Left ventricle myocardium inferior (tissue), 1 donor: Measurements from ENCODE around the gene SIK3. TPM values are rescaled to one million over a fixed set of nuclear protein-coding genes. Genes with fewer than 3 reads are reported as not detected.

ENCODE experiments used
- DNase-seq: peaks from one replicate; pipeline ENCODE4 v3.0.0-alpha.2; 2020
- H3K27ac ChIP-seq: fragments of 200-600 bp; replicated peaks from 2 replicates; pipeline ENCODE4 v1.8.0; 2021
- H3K27me3 ChIP-seq: fragments of 200-600 bp; 2 replicates; pipeline ENCODE4 v1.8.0; 2021; ENCODE audit warnings: low read depth
- H3K36me3 ChIP-seq: fragments of 200-600 bp; 2 replicates; pipeline ENCODE4 v1.8.0; 2021
- H3K4me1 ChIP-seq: fragments of 200-600 bp; 2 replicates; pipeline ENCODE4 v1.8.0; 2021
- H3K4me3 ChIP-seq: fragments of 200-600 bp; 2 replicates; pipeline ENCODE4 v1.8.0; 2021; ENCODE audit warnings: mild to moderate bottlenecking, moderate library complexity
- H3K9me3 ChIP-seq: fragments of 200-600 bp; replicated peaks from 2 replicates; pipeline ENCODE4 v1.8.0; 2021
- intact Hi-C: fragments of 100-400 bp; cut with micrococcal nuclease; formaldehyde crosslinking; loops from one replicate; pipeline ENCODE4 v1.11.0; 2022
- total RNA-seq: library from RNA; stranded (reverse); fragmentation: NEBNext Ultra II Directional; extraction: Animal tissue kit (Norgen Biotek cat#: 25700); gene quantifications from one replicate; pipeline ENCODE4 v1.2.1, GENCODE V29; 2021
- TF ChIP-seq, protein P1 (sequence below): fragments of 200-600 bp; IDR thresholded peaks from 2 replicates; pipeline ENCODE4 v1.8.0; 2021; ENCODE audit warnings: antibody characterized with exemption, mild to moderate bottlenecking, borderline replicate concordance
- donor health status: DM: no; HTN: yes; CAD: no; lungs with severe emphysema.

Gene SIK3
- total RNA-seq, 1 donor from 2014 or later: 36.3 TPM

DNA sequence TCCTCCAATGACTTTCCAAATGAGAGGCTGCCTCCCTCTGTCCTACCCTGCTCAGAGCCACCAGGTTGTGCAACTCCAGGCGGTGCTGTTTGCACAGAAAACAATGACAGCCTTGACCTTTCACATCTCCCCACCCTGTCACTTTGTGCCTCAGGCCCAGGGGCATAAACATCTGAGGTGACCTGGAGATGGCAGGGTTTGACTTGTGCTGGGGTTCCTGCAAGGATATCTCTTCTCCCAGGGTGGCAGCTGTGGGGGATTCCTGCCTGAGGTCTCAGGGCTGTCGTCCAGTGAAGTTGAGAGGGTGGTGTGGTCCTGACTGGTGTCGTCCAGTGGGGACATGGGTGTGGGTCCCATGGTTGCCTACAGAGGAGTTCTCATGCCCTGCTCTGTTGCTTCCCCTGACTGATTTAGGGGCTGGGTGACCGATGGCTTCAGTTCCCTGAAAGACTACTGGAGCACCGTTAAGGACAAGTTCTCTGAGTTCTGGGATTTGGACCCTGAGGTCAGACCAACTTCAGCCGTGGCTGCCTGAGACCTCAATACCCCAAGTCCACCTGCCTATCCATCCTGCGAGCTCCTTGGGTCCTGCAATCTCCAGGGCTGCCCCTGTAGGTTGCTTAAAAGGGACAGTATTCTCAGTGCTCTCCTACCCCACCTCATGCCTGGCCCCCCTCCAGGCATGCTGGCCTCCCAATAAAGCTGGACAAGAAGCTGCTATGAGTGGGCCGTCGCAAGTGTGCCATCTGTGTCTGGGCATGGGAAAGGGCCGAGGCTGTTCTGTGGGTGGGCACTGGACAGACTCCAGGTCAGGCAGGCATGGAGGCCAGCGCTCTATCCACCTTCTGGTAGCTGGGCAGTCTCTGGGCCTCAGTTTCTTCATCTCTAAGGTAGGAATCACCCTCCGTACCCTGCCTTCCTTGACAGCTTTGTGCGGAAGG is 265.6 kb downstream of the SIK3 start:
- Histone ChIP-seq H3K9me3 (no peaks in the 10 kb centered on the region), H3K4me3 (no peak overlapping the region), H3K27ac (no peak overlapping the region), H3K4me1 (peaks cover 30% of the 10 kb centered on the region), H3K27me3 (no peaks in the 10 kb centered on the region), H3K36me3 (no peaks in the 10 kb centered on the region)
- TF ChIP-seq, protein P1, sequence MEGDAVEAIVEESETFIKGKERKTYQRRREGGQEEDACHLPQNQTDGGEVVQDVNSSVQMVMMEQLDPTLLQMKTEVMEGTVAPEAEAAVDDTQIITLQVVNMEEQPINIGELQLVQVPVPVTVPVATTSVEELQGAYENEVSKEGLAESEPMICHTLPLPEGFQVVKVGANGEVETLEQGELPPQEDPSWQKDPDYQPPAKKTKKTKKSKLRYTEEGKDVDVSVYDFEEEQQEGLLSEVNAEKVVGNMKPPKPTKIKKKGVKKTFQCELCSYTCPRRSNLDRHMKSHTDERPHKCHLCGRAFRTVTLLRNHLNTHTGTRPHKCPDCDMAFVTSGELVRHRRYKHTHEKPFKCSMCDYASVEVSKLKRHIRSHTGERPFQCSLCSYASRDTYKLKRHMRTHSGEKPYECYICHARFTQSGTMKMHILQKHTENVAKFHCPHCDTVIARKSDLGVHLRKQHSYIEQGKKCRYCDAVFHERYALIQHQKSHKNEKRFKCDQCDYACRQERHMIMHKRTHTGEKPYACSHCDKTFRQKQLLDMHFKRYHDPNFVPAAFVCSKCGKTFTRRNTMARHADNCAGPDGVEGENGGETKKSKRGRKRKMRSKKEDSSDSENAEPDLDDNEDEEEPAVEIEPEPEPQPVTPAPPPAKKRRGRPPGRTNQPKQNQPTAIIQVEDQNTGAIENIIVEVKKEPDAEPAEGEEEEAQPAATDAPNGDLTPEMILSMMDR: no peak
- no peak for DNase-seq
- intact Hi-C loops: no loop called here

DNA sequence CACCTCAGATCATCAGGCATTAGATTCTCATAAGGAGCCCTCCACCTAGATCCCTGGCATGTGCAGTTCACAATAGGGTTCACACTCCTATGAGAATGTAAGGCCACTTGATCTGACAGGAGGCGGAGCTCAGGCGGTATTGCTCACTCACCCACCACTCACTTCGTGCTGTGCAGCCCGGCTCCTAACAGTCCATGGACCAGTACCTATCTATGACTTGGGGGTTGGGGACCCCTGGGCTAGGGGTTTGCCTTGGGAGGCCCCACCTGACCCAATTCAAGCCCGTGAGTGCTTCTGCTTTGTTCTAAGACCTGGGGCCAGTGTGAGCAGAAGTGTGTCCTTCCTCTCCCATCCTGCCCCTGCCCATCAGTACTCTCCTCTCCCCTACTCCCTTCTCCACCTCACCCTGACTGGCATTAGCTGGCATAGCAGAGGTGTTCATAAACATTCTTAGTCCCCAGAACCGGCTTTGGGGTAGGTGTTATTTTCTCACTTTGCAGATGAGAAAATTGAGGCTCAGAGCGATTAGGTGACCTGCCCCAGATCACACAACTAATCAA is 266.4 kb downstream of the SIK3 start:
- no peaks in the 10 kb centered on the region for H3K27me3 ChIP-seq
- no peak for DNase-seq
- peaks cover 22% of the 10 kb centered on the region for H3K4me1 ChIP-seq
- H3K9me3 ChIP-seq: no peaks in the 10 kb centered on the region
- H3K4me3 ChIP-seq: no peak overlapping the region
- TF ChIP-seq, protein P1: no peak
- H3K36me3 ChIP-seq: no peaks in the 10 kb centered on the region
- no peak overlapping the region for H3K27ac ChIP-seq
- intact Hi-C loops: no loop called here

DNA sequence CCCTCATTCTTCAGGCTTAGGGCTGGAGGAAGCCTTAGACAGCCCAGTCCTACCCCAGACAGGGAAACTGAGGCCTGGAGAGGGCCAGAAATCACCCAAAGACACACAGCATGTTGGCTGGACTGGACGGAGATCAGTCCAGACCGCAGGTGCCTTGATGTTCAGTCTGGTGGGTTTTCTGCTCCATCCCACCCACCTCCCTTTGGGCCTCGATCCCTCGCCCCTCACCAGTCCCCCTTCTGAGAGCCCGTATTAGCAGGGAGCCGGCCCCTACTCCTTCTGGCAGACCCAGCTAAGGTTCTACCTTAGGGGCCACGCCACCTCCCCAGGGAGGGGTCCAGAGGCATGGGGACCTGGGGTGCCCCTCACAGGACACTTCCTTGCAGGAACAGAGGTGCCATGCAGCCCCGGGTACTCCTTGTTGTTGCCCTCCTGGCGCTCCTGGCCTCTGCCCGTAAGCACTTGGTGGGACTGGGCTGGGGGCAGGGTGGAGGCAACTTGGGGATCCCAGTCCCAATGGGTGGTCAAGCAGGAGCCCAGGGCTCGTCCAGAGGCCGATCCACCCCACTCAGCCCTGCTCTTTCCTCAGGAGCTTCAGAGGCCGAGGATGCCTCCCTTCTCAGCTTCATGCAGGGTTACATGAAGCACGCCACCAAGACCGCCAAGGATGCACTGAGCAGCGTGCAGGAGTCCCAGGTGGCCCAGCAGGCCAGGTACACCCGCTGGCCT is 267.9 kb downstream of the SIK3 start:
- TF ChIP-seq, protein P1: no peak
- H3K27me3 ChIP-seq: no peaks in the 10 kb centered on the region
- peaks cover 7% of the 10 kb centered on the region for H3K4me1 ChIP-seq
- H3K36me3 ChIP-seq: no peaks in the 10 kb centered on the region
- DNase-seq: no peak
- H3K4me3 ChIP-seq: no peak overlapping the region
- H3K9me3 ChIP-seq: no peaks in the 10 kb centered on the region
- intact Hi-C loops: no loop called here
- H3K27ac ChIP-seq: no peak overlapping the region

DNA sequence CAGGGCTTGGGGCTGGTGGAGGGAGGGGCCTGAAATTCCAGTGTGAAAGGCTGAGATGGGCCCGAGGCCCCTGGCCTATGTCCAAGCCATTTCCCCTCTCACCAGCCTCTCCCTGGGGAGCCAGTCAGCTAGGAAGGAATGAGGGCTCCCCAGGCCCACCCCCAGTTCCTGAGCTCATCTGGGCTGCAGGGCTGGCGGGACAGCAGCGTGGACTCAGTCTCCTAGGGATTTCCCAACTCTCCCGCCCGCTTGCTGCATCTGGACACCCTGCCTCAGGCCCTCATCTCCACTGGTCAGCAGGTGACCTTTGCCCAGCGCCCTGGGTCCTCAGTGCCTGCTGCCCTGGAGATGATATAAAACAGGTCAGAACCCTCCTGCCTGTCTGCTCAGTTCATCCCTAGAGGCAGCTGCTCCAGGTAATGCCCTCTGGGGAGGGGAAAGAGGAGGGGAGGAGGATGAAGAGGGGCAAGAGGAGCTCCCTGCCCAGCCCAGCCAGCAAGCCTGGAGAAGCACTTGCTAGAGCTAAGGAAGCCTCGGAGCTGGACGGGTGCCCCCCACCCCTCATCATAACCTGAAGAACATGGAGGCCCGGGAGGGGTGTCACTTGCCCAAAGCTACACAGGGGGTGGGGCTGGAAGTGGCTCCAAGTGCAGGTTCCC is 268.6 kb downstream of the SIK3 start, which contains the start of gene APOC3:
Gene APOC3, plus strand, starts transcription at position 383 of the 659 bp plus-strand sequence. CDS start 676 bp downstream, outside the sequence.
- Histone ChIP-seq H3K27me3 (no peaks in the 10 kb centered on the region), H3K27ac (no peak within 1 kb of the TSS), H3K4me1 (peaks cover under 1% of the 10 kb centered on the region), H3K36me3 (no peaks in the 10 kb centered on the region), H3K9me3 (no peaks in the 10 kb centered on the region), H3K4me3 (no peak within 1 kb of the TSS)
- no peak for DNase-seq
- TF ChIP-seq, protein P1: no peak
- intact Hi-C loops: no loop called here
